ENCODE measurements around the gene ATF6B.

ATF6B gene

DNA sequence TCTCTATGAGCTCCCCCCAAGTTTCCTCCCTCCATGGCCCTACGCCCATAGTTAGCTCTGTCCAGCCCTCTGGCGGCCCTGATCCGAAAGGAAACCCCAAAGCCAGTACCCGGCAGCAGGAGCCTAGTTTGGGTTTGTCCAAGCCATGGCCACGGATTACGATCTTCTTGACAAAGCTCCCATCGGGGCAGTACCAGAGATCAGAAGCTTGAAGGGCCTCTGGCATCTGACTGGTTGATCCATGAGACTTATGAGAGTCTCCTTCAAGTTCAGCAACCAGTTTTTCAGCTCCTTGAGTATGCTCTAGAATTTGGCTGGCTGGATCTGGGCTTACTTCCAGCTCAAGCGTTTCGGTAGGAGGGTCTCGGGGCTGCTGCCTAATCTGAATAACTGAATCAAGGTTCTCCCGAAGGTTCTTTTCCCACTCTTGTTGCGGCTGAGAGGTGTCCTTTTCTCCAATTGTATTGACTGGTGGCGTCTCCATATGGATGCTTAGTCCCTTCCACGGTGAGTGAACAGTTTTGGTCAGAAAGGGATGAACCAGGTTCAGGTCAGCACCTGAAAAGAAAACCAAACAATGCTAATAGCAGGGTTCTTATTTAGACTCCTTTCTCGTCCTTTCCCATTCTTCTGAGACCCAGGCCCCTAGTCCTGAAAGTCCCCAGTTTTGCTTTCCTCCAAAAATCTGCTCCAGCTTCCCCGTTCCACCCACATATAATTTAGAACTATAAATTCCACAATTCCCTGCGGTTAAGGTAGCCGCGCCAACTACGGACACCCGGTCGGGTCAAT is 1.4 kb upstream of the ATF6B start:
- DNase-seq, result no peak

DNA sequence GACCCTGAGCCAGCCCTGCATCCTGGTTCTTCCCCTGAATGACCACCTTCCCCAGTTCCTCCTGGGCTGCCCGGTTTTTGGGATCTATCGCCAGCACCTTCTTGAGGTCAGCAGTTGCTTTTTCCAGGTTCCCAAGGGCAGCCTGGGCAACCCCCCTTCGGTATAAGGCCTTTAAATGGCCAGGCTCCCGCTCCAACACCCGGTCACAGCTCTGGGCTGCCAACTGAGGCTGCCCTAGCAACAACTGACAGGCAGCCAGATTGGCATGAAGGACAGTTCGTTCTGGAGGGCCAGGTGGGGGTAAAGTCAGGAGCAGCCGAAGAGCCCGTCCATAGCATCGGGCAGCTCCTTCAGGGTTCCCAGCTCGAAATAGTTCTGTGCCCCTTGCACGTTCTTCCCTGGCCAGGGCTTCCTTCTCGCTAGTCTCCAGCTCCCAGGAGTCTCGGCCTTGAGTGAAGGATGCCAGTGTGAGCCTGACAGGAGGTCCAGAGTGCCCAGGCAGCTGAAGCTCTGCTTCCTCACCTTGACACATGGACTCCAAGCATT is 778 bp upstream of the ATF6B start:
- no peak for DNase-seq

DNA sequence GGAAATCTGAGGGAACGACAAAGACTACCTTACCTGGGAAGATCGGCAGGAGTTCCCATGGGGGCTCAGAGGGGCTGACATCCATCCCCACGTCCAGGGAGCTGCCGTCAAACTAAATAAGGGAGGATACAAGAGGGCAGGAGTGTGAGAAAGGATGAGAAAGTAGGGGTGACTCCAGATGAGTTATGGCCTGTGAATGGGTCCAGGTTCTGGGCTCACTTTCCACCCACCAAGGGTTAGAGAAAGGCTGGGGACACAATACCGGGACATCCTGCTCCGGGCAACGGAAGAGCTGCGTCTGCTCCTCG is 683 bp downstream of the ATF6B start:
- DNase-seq, result no peak

DNA sequence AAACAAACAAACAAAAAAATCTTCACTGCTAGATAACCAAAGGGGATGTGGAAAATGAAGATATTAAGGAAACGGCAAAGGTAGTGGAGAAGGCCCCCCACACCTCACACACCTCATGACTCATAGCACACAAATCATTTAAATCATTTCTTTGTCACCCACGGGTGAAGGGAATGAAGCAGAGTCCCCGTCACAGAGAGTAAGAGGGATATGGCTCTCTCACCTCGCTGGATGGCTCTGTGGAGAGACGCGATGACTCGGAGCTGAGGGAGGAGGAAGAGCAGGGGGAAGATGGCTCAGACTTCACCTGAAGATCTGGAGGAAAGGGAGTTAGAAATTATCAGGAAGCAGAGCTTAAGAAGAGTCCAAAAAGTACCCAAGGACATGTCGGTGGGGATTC is 1.2 kb downstream of the ATF6B start:
- no peak for DNase-seq

DNA sequence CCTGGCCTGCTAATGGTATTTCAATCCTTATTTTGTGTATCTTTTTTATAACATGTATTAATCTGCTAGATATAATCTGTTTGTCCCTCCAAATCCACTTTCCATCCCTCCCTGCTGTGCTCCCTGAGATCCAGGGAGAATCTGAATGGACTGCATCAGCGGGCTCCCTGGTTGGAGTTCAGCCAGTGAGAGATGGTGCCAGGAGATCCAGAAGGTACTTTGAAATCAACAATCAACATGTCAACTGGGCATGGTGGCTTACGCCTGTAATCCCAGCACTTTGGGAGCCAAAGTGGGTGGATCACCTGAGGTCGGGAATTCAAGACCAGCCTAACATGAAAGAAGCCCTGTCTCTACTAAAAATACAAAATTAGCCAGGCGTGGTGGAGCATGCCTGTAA is 4.4 kb downstream of the ATF6B start:
- DNase-seq, result no peak

DNA sequence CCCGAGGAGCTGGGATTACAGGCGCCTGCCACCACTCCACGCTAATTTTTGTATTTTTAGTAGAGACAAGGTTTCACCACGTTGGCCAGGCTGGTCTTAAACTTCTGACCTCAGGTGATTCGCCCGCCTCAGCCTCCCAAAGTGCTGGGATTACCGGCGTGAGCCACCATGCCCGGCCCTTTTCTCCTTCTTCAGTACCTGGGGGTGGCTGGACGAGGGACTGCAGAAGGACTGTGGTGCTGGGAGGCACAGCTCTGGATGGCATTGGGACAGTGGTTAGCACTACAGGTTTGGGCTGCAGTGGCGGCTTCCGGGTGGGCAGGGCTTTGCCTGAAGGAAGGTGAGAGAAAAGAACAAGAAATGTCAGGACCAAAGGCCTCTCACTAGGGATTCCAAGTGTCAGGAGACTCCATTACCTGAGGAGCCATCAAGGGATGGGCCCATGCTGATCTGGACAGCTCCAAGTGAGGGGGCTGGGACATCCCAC is 7.4 kb downstream of the ATF6B start:
- DNase-seq, result no peak

DNA sequence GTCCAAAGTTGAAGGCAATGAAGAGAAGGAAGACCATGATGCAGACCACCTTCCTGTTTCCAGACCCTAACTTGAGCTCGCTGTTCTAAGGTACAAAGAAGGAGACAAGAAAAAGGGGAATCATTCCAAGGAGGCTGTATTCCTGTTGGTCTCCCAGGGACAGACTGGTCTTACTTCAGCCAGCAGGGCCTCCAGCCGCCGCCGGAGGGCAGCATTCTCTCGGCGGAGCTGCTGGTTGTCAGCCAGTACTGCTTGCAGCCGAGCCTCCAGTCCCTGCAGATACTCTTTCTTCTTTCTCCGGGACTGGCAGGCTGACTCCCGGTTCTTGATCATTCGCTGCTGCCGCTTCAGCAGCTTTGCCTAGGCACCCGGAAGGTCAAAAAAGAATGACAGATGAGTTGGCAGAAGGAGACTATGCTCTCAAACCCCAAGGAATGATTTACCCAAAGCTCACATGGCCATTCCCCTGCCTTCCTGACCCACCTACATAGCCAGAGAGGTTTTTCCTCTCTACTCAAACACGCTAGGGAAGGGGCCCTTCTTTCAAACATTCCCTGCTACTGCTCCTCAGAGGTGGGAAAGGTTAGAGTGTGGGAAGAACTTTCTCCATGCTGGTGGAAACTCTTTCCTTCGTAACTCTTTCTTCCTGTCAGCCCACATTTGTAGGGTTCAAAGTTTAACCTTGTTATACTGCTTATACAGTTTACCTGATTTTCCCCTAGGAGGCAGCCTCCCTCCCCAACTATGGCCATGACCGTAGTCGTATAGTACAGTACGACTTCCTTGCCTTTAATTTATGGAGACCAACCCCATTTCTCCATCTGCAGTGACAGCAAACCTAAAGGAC is 9.0 kb downstream of the ATF6B start:
- DNase-seq, result peak; percentile 71

DNA sequence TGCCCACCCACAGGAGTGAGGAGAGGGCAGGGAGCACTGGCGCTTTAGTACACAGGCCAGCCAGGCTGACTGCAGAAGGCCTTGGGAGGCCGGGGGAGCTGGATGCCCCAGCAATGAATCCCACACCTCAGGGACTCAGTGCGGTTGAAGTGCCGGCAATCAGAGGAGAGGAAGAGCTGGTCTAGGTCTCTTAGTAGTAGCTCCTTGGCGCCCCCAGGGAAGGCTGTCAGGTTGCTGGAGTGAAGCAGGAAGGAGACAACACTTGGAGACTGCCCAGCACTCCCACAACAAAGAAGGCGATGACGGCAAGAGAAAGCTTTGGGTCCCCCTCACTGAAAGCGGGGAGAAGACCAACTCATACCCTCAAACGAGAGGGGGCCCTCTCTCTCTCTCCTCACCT is 10.6 kb downstream of the ATF6B start:
- no peak for DNase-seq

DNA sequence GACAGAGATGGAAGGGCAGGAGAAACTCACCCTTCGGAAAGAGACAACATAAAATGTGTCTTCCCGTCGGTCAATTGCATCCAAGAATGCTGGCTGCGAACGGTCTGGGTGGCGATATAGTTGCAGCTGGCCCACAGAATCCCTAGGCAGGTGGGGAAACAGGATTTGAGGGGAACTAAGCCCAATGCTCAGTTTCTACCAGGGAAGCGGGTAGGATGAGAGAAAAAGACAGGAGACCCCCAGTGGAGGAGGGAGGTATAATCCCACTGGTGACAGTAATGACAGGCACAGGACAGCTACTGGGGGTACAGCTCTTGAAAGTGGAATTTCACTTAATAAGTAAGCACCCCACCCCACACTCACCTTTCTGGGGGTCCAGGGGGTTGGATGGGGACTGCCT is 11.4 kb downstream of the ATF6B start:
- DNase-seq, result no peak

DNA sequence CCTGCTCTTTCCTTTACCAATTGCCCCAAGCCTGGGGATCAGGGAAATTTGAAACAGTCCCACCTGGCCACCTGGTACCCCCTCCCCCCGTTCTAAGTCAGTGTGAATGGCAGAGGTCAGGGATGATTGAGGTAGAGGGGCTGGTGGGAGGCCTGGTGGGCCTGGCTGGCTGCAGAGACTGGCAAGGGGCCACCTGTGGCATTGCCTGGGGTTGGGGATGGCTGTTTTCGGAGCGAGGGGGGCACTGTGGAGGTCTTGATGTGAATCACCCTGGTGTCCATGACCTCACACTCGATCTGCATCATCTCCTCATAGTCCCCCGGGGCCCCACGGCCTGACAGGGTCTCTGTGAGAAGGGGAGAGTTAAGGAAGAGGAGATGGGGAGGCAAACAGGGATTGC is 12.4 kb downstream of the ATF6B start:
- DNase-seq, result no peak

DNA sequence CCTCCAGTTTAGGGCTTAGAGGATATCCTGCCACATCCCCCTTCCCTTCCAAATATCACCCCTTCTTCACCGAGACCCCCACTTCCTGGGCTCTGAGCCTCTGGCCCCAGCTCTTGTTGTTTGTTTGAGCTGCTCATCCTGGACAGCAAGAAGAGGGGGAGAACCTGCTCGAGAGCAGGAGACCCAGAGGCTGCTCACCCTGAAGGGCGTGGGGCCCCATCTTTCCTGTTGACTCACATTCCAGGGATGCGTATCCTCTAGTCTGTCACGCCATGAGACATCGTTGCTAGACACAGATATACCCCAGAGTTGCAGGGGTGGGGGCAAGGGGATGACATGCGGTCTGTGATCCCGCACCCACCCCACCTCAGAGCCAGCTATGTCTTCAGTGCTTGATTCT is 13.2 kb downstream of the ATF6B start:
- DNase-seq, result no peak

DNA sequence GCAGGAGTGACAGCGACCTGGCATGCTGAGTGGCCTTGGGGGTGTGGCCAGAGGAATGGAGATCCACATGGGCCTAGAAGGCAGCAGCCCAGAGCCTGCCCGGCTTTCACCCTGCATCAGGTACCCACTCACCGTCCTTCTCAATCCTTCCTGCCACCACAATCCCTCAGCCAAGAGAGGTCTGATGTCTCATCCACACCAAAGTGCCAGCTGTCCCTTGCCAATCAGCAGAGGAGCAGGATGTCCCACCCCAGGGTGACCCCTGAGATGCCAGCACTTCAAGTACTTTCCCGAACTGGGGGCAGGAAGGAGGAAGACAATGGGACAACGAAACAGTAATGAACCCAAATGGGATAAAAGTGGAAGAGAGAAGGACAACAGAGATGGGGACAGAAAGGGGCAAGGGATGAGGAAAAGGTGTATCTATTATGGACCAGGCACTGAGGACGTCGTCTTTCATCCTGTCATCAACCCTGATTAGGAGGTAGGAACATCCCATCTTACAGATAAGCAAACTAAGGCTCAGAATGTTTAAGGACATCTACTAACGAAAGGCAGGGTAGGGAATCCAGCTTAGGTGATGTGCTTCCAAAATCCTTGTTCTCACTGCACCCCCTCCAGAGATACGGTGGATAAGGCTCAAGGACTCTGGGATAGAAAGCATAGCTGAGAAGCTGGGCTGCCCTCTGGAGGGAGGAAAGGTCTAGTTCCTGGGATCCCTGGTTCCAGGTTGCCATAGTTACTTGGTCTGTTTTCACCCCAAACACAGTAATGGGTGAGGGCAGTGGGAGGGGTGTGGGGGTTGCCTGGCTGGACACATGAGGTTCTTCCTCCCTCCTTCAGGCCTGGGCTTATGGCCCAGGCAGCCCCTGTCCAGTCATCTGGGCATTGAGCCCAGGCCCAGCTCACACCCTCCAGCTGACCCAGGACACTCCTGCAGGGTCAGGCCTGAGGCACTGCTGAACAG is 14.4 kb downstream of the ATF6B start:
- DNase-seq, result no peak

DNA sequence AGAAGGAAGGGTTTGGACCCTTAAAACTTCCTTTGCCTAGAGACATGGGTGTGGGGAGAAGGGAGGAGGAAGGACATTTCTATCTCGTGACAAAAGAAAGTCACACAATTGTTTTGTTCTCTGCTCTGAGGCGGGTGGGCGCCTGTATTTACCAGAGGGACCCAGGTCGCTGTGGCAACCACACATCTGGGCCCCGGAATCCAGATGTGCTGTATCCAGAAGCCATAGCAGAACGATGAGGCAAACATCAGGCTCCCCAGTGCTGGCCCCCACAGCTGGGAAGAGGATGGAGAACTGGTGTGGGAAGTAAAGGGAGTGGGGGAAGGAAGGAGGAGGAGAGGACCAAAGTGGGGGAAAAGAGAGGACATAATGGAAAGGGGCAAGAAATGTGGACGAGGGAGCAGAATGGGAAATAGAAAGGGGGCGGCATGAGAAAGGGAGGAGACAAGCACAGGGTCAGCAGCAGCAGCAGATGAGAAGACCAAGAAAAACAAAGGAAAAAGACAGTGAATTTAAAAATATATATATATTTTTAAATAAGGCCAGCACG is 15.5 kb downstream of the ATF6B start:
- no peak for DNase-seq

DNA sequence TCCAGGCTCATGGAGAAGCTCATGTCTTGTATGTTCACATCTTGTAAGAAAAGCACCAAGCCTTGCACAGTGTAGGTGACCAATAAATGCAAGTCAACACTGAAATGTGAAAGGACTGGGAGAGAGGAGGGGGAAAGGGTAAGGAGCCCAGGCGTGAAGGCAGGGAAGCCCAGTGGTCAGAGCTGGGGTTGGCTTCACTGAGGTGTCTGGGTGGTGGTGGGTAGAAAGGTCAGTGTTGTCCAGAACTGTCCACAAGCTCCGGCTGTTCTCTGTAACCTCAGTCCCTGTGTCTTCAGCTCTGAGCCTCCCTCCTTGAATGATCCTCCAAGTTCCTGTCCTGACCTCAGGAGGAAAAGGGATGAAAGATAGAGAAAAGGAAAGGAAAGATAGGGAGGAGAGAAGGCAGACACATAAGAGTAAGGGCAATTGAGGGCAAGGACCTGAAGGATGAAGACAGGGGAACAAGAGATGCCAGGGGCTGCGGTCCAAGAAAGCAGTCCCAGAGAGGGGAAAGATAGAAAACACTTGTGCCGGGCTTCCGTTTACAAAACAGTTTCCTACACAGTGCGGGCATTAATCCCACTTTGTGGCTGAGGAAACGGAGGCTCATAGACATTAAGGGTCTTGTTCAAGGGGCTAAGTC is 16.5 kb downstream of the ATF6B start:
- DNase-seq, result no peak

DNA sequence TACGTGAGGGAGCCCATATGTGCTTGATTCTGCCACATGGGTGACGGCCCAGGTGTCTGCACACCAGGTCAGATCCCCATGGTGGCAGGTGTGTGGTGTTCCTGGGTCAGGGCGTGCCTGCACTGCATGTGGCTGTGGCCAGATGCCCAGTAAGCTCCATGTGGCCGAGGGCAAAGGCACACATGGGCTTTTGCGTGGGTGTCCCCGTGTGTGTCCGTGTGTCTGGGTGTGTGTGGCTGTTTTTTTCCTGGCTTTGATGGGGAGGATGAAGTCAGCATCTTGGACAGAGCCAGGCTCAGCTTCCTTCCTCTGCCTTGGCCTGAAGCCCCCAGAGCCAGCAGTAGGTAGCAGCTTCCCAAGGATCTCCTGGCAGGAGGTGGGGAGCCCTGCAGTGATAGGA is 17.4 kb downstream of the ATF6B start:
- no peak for DNase-seq

DNA sequence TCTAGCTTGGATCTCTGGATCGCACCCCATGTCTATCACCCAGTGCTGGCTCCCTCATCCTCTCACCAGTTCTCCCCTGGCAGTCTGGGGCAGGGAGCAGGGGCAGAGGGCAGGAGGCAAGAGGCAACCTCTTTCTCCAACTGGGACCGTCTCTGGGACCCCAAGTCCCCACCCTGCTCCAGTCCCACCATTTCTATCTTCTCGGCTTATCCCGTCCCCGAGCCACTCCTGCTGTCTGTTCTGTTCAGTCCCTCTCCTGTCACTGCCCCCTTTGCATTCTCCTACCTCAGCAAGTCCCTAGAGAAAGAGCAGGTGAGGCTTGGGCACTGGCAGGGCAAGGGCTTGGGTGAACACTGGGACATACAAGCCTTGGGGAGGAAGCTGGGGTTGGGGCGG is 18.3 kb downstream of the ATF6B start:
- no peak for DNase-seq

DNA sequence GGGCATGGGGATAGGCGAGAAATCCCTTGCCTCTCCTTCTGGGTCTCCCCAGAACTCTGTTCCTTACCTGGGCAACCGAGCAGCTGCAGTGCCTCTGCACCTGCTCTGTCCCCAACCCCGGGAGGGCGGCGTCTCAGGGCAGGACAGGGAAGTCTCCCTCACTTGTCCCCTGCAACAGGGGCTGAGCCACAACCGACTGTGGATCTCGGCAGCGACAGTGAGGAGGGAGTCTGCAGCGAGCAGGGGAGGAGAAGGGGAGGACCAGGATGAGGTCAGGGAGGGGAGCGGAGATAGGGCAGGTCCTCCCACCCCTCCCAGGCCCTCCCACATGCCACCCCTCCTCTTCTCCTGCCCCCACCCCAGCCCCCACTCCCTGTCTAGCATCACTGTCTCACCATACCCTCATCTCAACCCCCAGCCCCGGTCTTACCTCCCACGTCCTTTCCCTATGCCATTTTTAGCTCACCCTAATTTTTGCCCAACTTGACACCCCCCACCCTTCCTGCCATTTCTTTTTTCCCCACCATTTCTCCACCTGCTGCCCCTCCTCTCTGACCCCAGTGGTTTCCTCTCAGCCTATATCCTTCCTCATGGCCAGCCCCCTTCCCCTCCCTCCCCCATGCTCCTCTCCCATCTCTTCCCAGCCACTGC is 18.8 kb downstream of the ATF6B start, which contains the start of gene TNXB:
TNXB (minus strand) TSS at position 225 of the 651 bp plus-strand sequence. CDS start 11,140 bp downstream, outside the sequence.
- no peak for DNase-seq

DNA sequence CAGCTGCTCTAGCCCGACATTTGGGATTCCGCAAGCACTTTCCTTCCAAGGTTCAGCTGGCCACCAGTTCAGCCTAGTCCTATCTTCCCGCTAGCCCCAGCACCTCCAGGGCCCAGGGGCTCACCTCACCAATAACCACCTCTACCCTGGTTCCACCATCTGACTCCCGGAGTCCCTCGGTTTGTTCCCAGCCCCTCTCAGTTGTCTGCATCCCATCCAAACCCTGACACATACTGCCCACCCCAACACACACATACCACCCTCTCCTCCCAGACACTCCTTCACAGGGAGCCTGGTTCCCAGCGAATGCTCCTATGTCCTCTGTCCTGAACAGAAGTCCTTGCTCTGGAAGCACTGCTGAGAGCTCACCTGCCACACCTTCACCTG is 19.3 kb downstream of the ATF6B start:
- no peak for DNase-seq

DNA sequence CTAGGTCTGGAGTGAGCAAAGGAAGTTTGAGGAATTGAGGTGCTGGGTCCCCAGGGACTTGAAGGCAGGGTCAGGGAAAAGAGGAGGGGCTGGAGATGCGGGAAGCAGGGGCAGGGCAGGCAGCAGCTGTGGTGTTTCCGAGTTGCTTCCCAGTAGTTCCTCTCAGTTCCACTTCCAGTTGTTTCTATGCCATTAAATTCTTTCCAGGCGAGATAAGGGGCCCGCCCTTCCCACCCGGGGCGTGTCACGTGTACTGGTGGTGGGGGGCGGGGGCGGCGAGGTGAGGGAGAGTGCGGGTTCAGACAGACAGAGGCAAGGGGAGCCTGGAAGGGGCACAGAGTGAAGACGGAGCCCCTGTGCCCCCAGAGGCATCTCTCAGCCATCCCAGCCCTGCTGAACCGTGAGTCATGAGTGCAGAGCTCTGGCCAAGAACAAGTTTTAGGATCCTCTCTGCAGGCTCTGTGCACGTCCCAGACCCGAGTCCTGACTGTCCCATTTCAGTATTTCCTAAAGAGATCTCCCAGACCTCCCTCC is 19.9 kb downstream of the ATF6B start:
- DNase-seq, result no peak

DNA sequence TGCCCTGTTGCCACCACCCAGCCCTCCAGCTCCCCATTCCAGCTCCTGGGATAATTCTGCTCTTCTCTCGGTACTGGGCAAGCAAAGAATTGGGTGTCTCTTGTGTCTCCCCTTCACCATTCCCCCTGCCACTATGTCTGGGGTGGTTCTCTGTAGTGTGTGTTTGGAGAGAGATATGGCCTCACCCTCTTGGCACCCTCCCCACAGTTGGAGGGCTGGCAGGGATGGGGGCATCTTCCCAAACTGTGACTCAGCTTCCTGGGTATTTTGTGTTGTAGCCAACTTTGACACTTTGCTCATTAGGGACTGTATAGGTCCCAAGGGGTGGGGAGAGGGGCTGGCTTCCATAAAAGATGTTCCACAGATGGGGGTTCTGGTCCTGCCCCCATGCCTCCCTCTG is 20.6 kb downstream of the ATF6B start:
- DNase-seq, result no peak

DNA sequence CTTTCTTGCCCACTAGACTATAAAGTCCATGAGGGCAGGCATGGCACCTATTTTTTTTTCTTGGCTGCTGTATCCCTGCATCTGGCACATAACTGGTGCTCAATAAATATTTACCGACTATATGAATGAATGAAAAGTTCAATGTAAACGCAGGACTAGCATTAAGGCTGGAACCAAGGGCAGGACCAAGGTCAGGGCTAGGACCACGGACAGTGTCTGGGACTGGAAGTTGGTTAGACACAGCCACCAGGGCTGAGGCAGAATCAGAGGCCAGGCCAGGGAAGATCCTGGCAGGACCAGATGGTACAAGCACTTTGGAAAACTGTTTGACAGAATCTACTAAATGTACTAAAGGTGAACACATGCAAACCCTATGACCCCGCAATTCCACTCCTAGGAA is 22.6 kb downstream of the ATF6B start:
- no peak for DNase-seq
